Endothelial cell of umbilical vein (primary cell): ENCODE measurements around the gene CRLF3. TPM values are rescaled to one million over a fixed set of nuclear protein-coding genes. Genes with fewer than 3 reads are reported as not detected.

ENCODE experiments used
- BruUV-seq: library from RNA; stranded (reverse); fragments of 400-500 nt; replicated peaks from 2 replicates; lab custom pipeline; 2021; lab: Mats Ljungman, UMichigan
- CTCF ChIA-PET: fragments of 300-600, 350-600 bp; sonication (Branson Sonifier 250); formaldehyde crosslinking; loops from one replicate; lab custom pipeline; 2021; ENCODE audit warnings: antibody characterized with exemption, inconsistent platforms; lab: Charles Lee
- POLR2A ChIA-PET: fragments of 300-600, 350-600 bp; sonication (Branson Sonifier 250); formaldehyde crosslinking; loops from one replicate; lab custom pipeline; 2021; ENCODE audit warnings: antibody characterized with exemption, inconsistent platforms; lab: Charles Lee
- DNase-seq: peaks from one replicate; pipeline ENCODE4 v3.0.0-alpha.2; 2011; ENCODE audit warnings: low read depth, low spot score
- FAIRE-seq: peaks from 2 replicates; lab custom pipeline; 2011; peaks lifted over from hg19 to GRCh38; lab: Jason Lieb, UNC
- H2AFZ ChIP-seq: 2 replicates; pipeline ENCODE4 v1.6.0; 2012; ENCODE audit warnings: low read depth, low read length, control low read depth, inconsistent platforms
- H3K27ac ChIP-seq: 2 replicates; pipeline ENCODE4 v1.5.1; 2011; ENCODE audit warnings: low read depth, mild to moderate bottlenecking, control low read depth, low read length, moderate library complexity; ENCODE audit not compliant: insufficient read depth
- H3K27me3 ChIP-seq, 2 experiments: 2 replicates each; pipeline versions ENCODE4 v1.6.0 to v1.6.1; 2011; ENCODE audit warnings: low read length in 2 of 2, mixed read lengths in 1 of 2; ENCODE audit not compliant: control insufficient read depth in 2 of 2, insufficient read depth in 2 of 2
- H3K36me3 ChIP-seq, 2 experiments: 2 replicates in 1 of 2; 3 replicates in 1 of 2; pipeline ENCODE4 v1.5.1; 2011; ENCODE audit warnings: low read length in 2 of 2, mild to moderate bottlenecking in 1 of 2, moderate library complexity in 1 of 2; ENCODE audit not compliant: control insufficient read depth in 2 of 2, insufficient read depth in 2 of 2; ENCODE audit errors: extremely low read depth in 1 of 2
- H3K4me1 ChIP-seq: 3 replicates; pipeline ENCODE4 v1.5.1; 2011; ENCODE audit warnings: mild to moderate bottlenecking, low read length; ENCODE audit not compliant: control insufficient read depth, insufficient read depth; ENCODE audit errors: extremely low read depth
- H3K4me2 ChIP-seq: 2 replicates; pipeline ENCODE4 v1.6.1; 2011; ENCODE audit warnings: low read length, control low read depth, mixed read lengths; ENCODE audit not compliant: insufficient read depth
- H3K4me3 ChIP-seq, 3 experiments: fragments of 200-600 bp in 1 of 3; sonication (generic), shearing (Covaris generic) in 1 of 3; replicated peaks in 1 of 3; 2 replicates each; pipeline ENCODE4 v1.5.1; 2011 to 2016; ENCODE audit warnings: control low read depth in 3 of 3, low read length in 3 of 3, mild to moderate bottlenecking in 2 of 3, inconsistent platforms in 1 of 3, low read depth in 1 of 3, moderate library complexity in 1 of 3; ENCODE audit not compliant: insufficient read depth in 1 of 3
- H3K79me2 ChIP-seq: 2 replicates; pipeline ENCODE4 v1.6.0; 2012; ENCODE audit warnings: low read length, inconsistent platforms; ENCODE audit not compliant: control insufficient read depth, insufficient read depth
- H3K9ac ChIP-seq: replicated peaks from 2 replicates; pipeline ENCODE3; 2011; ENCODE audit warnings: low read length, control low read depth; ENCODE audit not compliant: insufficient read depth; ENCODE audit errors: extremely low read depth
- H3K9me1 ChIP-seq: replicated peaks from 3 replicates; pipeline ENCODE4 v1.6.0; 2011; ENCODE audit warnings: mild to moderate bottlenecking, low read length; ENCODE audit not compliant: control insufficient read depth, insufficient read depth; ENCODE audit errors: extremely low read depth
- H3K9me3 ChIP-seq: replicated peaks from 2 replicates; pipeline ENCODE4 v1.5.1; 2012; ENCODE audit warnings: low read length, inconsistent platforms; ENCODE audit not compliant: control insufficient read depth, insufficient read depth
- H4K20me1 ChIP-seq: replicated peaks from 2 replicates; pipeline ENCODE3; 2011; ENCODE audit warnings: mild to moderate bottlenecking, low read length; ENCODE audit not compliant: control insufficient read depth, insufficient read depth; ENCODE audit errors: extremely low read depth
- EZH2 ChIP-seq: IDR thresholded peaks from 2 replicates; pipeline ENCODE4 v1.6.1; 2012; ENCODE audit warnings: borderline replicate concordance, low read depth, mild to moderate bottlenecking, moderate library complexity, low read length, inconsistent platforms; ENCODE audit not compliant: severe bottlenecking
- FOS ChIP-seq: IDR thresholded peaks from 2 replicates; pipeline ENCODE4 v1.6.1; 2011; ENCODE audit warnings: mild to moderate bottlenecking, low read length, moderate library complexity, borderline replicate concordance; ENCODE audit not compliant: insufficient read depth
- GATA2 ChIP-seq: IDR thresholded peaks from 2 replicates; pipeline ENCODE4 v1.7.0; 2011; ENCODE audit warnings: low read depth, mild to moderate bottlenecking, moderate library complexity, mixed read lengths, low read length; ENCODE audit not compliant: insufficient read length, insufficient read depth
- JUN ChIP-seq: IDR thresholded peaks from 2 replicates; pipeline ENCODE4 v1.6.1; 2011; ENCODE audit warnings: borderline replicate concordance, low read depth; ENCODE audit not compliant: insufficient read length, insufficient read depth
- MYC ChIP-seq: IDR thresholded peaks from one replicate; pipeline ENCODE4 v1.6.1; 2011; ENCODE audit warnings: mild to moderate bottlenecking, low read depth, low read length
- POLR2A ChIP-seq: IDR thresholded peaks from 2 replicates; pipeline ENCODE4 v1.6.1; 2012; ENCODE audit warnings: low read depth, mild to moderate bottlenecking, control low read depth, low read length
- POLR2AphosphoS5 ChIP-seq: IDR thresholded peaks from 2 replicates; pipeline ENCODE4 v1.6.1; 2012; ENCODE audit warnings: low read depth, mild to moderate bottlenecking, control low read depth, low read length, moderate library complexity; ENCODE audit not compliant: insufficient read depth
- dilution Hi-C: fragments of 300-500 bp; cut with MboI; formaldehyde crosslinking; loops from one replicate; pipeline ENCODE4 v1.15.0; 2019; ENCODE audit warnings: low sequenced_read_pairs; ENCODE audit not compliant: extremely low pct_ligation_motif_present
- intact Hi-C: fragments of 100-400 bp; cut with micrococcal nuclease; formaldehyde crosslinking; loops from one replicate; pipeline ENCODE4 v1.10.0; 2022
- polyA plus RNA-seq, 4 experiments: library from polyadenylated mRNA; depleted of rRNA in 3 of 4; stranded (reverse) in 3 of 4; unstranded in 1 of 4; fragments of >200 nt; gene quantifications; 2 replicates each; pipeline versions ENCODE4 v1.2.1 to v1.2.3, GENCODE V29; 2011 to 2012; ENCODE audit warnings: missing spikeins in 1 of 4
- total RNA-seq: library from RNA; stranded (reverse); gene quantifications from 2 replicates; pipeline ENCODE4 v1.2.3, GENCODE V29; 2021
- TF ChIP-seq, protein P1 (sequence below), 2 donors: IDR thresholded peaks; 1 replicate in 1 of 2; 2 replicates in 1 of 2; pipeline ENCODE4 v1.5.1; 2011; ENCODE audit warnings: low read length in 2 of 2, mild to moderate bottlenecking in 2 of 2, moderate library complexity in 2 of 2, control low read depth in 1 of 2, inconsistent platforms in 1 of 2, low read depth in 1 of 2; ENCODE audit not compliant: insufficient read depth in 1 of 2; ENCODE audit errors: extremely low read depth in 1 of 2
- TF ChIP-seq, protein P2 (sequence below): IDR thresholded peaks from 2 replicates; pipeline ENCODE4 v1.6.1; 2011; ENCODE audit not compliant: insufficient read depth, insufficient read length

CRLF3 gene
- total and polyA plus RNA-seq, 2 donors (not counting 3 experiments of a cell fraction or from before 2014, with no cell fraction given), result 10.1 to 15.4 TPM

DNA sequence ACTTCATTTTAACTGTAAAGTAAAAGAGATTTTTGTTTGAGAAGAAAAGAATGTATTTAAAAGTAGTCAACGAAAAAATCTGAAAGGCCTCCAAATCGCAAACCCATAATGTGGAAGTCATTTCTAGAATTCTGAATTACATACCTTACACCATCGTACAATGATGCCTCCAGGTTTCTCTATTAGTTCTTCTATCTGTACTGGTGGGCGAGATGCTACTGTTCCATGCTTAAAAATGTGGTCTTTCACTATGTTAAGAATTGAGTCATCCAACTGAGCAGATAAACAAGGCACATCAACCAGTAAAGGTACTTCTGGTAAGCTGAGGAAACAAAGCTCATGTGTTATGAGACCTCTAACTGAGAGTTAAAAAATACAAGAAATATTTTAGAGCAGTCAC lies 28.5 kb downstream of the CRLF3 start:
- H2AFZ ChIP-seq, result no peak overlapping the region
- H3K4me2 ChIP-seq, result no peak overlapping the region
- DNase-seq, result no peak
- intact Hi-C loops, result no loop called here
- ChIA-PET POLR2A (no interaction called here), CTCF (interaction anchor here (0.9 kb wide), 1 partner anchor 28 kb away, joined by 3 read pairs; the partner anchor contains the start of gene CRLF3)
- H3K4me1 ChIP-seq, result no peaks in the 10 kb centered on the region
- no peak overlapping the region for H3K4me3 ChIP-seq
- FAIRE-seq, result no peak
- H3K9me1 ChIP-seq, result no peaks in the 10 kb centered on the region
- no peak overlapping the region for H3K27ac ChIP-seq
- dilution Hi-C loops, result no loop called here
- H4K20me1 ChIP-seq, result no peaks in the 10 kb centered on the region
- BruUV-seq, result no TSS peak
- no peak overlapping the region for H3K9ac ChIP-seq
- H3K9me3 ChIP-seq, result no peaks in the 10 kb centered on the region
- H3K79me2 ChIP-seq, result no peaks in the 10 kb centered on the region
- TF ChIP-seq FOS (no peak), EZH2 (no peak), POLR2AphosphoS5 (no peak), GATA2 (no peak), JUN (no peak), MYC (no peak), POLR2A (no peak)
- TF ChIP-seq, protein P1, sequence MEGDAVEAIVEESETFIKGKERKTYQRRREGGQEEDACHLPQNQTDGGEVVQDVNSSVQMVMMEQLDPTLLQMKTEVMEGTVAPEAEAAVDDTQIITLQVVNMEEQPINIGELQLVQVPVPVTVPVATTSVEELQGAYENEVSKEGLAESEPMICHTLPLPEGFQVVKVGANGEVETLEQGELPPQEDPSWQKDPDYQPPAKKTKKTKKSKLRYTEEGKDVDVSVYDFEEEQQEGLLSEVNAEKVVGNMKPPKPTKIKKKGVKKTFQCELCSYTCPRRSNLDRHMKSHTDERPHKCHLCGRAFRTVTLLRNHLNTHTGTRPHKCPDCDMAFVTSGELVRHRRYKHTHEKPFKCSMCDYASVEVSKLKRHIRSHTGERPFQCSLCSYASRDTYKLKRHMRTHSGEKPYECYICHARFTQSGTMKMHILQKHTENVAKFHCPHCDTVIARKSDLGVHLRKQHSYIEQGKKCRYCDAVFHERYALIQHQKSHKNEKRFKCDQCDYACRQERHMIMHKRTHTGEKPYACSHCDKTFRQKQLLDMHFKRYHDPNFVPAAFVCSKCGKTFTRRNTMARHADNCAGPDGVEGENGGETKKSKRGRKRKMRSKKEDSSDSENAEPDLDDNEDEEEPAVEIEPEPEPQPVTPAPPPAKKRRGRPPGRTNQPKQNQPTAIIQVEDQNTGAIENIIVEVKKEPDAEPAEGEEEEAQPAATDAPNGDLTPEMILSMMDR (IDR thresholded peaks at IDR 0.05; ENCODE audit: extremely low read depth in 1 of 2, insufficient read depth in 1 of 2, low read depth in 1 of 2, low read length in 2 of 2), result no peak
- TF ChIP-seq, protein P2, sequence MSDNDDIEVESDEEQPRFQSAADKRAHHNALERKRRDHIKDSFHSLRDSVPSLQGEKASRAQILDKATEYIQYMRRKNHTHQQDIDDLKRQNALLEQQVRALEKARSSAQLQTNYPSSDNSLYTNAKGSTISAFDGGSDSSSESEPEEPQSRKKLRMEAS, result no peak
- H3K27me3 ChIP-seq, result no peaks in the 10 kb centered on the region
- H3K36me3 ChIP-seq, result peaks cover 8% of the 10 kb centered on the region in 2 experiments
